WERI-Rb-1 (cell line): ENCODE measurements around the gene ATXN7L1.
A peak's percentile ranks its signal among the peaks of the same experiment; 100 is the strongest.

ENCODE experiments used
- DNase-seq: peaks from one replicate; pipeline ENCODE4 v3.0.0-alpha.2; 2020
- H3K27ac ChIP-seq: fragments of 250-450 bp; sonication (Bioruptor Pico); 2 replicates; pipeline ENCODE4 v1.5.1; 2020; ENCODE audit warnings: mild to moderate bottlenecking, moderate library complexity
- H3K27me3 ChIP-seq: fragments of 250-450 bp; sonication (Bioruptor Pico); 2 replicates; pipeline ENCODE4 v1.5.1; 2021; ENCODE audit warnings: mild to moderate bottlenecking, low read depth, moderate library complexity; ENCODE audit not compliant: insufficient read depth, severe bottlenecking
- H3K36me3 ChIP-seq: fragments of 250-450 bp; sonication (Bioruptor Pico); 2 replicates; pipeline ENCODE4 v1.5.1; 2020; ENCODE audit warnings: mild to moderate bottlenecking, moderate library complexity
- H3K4me3 ChIP-seq: 2 replicates; pipeline ENCODE4 v1.5.1; 2011; ENCODE audit warnings: low read depth, mild to moderate bottlenecking, control low read depth, low read length
- H3K9me3 ChIP-seq: fragments of 250-450 bp; sonication (Bioruptor Pico); 2 replicates; pipeline ENCODE4 v1.5.1; 2021; ENCODE audit warnings: mild to moderate bottlenecking, moderate library complexity; ENCODE audit not compliant: severe bottlenecking
- TF ChIP-seq, protein P1 (sequence below): IDR thresholded peaks from 2 replicates; pipeline ENCODE4 v1.5.1; 2011; ENCODE audit warnings: low read depth, mild to moderate bottlenecking, control low read depth, inconsistent platforms, low read length

ATXN7L1 gene

DNA sequence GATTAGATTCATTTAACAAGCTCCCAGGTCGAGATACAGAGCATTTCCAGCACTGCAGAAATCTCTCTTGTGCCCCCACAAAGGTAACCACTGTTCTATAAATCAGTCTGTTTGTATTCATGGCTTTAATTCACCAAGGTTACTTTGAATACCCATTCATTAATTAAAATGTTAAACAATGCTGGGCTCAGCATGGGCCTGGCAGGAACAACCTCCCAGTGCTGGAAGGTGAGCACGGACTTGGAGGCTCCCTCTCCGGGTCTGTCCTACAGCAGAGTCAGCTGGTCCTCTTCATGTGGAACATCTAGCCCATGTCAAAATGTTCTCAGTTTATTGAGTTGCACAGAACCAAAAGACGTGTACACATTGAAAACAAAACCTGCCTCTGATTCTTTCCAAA, 279.5 kb downstream of the ATXN7L1 start:
- Histone ChIP-seq H3K27me3 (no peaks in the 10 kb centered on the region), H3K9me3 (no peaks in the 10 kb centered on the region), H3K27ac (no peak overlapping the region), H3K36me3 (no peaks in the 10 kb centered on the region), H3K4me3 (no peak overlapping the region)
- DNase-seq = no peak
- TF ChIP-seq, protein P1, sequence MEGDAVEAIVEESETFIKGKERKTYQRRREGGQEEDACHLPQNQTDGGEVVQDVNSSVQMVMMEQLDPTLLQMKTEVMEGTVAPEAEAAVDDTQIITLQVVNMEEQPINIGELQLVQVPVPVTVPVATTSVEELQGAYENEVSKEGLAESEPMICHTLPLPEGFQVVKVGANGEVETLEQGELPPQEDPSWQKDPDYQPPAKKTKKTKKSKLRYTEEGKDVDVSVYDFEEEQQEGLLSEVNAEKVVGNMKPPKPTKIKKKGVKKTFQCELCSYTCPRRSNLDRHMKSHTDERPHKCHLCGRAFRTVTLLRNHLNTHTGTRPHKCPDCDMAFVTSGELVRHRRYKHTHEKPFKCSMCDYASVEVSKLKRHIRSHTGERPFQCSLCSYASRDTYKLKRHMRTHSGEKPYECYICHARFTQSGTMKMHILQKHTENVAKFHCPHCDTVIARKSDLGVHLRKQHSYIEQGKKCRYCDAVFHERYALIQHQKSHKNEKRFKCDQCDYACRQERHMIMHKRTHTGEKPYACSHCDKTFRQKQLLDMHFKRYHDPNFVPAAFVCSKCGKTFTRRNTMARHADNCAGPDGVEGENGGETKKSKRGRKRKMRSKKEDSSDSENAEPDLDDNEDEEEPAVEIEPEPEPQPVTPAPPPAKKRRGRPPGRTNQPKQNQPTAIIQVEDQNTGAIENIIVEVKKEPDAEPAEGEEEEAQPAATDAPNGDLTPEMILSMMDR = no peak

DNA sequence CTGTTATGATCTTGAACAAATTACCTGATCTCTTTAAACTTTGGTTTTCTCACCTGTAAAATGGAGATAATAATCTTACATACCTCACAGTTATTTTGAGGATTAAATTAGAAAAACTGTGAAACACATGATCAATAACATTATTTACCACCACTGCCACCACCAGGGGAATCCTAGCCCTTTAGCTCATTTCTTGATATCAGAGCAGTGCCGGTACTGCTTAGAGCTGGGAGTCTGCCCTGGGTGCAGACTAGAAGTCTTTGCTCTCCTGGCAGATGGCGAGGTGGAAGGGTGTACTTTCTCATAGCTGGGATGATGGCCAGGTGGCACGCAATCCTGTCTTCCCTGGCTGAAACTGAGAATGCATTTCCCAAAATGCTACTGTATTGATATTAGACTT, 282.4 kb downstream of the ATXN7L1 start:
- TF ChIP-seq, protein P1 = peak; percentile 20; the same call in 1 of the 2 replicates
- Histone ChIP-seq H3K36me3 (no peaks in the 10 kb centered on the region), H3K9me3 (no peaks in the 10 kb centered on the region), H3K27ac (no peak overlapping the region), H3K4me3 (no peak overlapping the region), H3K27me3 (no peaks in the 10 kb centered on the region)
- peak; percentile 68 for DNase-seq

DNA sequence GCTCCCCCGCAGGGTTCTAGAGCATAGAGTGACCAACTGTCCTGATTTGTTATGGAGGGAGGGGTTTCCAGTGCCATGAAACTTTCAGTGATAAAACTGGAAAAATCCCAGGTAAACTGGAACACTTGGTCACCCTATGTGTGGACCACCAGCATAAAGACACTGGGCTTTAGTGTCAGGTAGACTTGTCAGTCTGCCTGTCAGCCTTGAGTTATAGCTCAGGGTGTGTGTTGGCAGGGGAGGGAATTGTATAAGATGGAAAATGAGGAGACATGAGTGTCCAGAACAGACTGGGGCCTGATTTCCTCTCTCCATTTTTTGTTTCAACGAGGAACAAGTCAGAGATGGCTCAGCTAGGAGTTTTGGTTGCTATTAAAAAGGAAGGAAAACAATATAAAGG, 284.9 kb downstream of the ATXN7L1 start:
- H3K27ac ChIP-seq = no peak overlapping the region
- TF ChIP-seq, protein P1 = no peak

DNA sequence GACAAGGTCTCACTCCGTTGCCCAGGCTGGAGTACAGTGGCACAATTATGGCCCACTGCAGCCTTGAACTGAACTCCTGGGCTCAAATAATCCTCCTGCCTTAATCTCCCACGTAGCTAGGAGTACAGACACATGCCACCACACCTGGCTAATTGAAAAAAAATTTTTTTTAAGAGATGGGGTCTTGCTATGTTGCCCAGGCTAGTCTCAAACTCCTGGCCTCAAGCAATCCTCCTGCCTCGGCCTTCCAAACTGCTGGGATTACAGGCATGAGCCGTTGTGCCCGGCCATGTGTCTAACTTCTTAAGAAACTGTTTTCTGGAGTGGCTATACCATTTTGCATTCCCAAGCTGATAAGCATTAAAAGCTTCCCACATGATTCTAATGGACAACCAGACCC, 285.6 kb downstream of the ATXN7L1 start:
- Histone ChIP-seq H3K36me3 (no peaks in the 10 kb centered on the region), H3K9me3 (no peaks in the 10 kb centered on the region), H3K27me3 (no peaks in the 10 kb centered on the region), H3K27ac (no peak overlapping the region), H3K4me3 (no peak overlapping the region)
- TF ChIP-seq, protein P1 = no peak
- DNase-seq = no peak

More for the DNA sequence above, 284.9 kb downstream of the ATXN7L1 start:
- H3K36me3 ChIP-seq = no peaks in the 10 kb centered on the region
- no peaks in the 10 kb centered on the region for H3K27me3 ChIP-seq
- no peak for DNase-seq
- H3K4me3 ChIP-seq = no peak overlapping the region
- H3K9me3 ChIP-seq = no peaks in the 10 kb centered on the region

DNA sequence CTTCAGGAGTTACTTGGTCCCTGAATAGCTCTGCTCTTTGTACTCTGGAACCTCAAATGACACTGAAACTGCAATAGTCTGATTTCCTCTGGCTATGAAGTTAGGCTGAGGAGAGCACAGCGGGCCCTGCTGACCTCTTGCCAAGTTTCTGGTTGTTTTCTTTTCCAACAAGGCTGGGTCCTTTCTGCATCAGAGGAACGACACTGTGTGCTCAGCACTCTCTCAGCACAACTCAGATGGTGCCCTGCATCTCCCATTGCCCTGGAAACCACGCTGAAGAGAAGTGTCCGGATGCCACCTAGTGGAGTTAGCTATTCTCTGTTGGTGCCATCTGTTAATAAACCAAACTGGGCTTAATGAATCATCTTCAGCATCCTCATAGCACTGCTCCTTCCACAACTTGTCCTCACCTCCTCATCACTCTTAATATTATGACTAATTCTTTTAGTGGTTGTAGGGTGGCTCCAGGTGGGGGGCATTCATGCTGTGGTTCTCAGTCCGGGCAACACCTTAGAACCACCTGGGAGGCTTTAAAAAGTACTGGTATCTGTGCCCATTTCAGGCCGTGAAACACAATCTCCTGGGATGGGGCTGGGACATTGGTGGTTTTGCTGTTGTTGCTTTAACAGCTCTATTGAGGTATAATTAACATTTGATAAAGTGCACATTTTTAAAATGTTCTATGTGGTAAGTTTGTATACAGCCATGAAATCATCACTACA, 286.9 kb downstream of the ATXN7L1 start:
- H3K27me3 ChIP-seq = no peaks in the 10 kb centered on the region
- TF ChIP-seq, protein P1 = peak; percentile 83
- no peak overlapping the region for H3K4me3 ChIP-seq
- peak; percentile 68 for DNase-seq
- no peak overlapping the region for H3K27ac ChIP-seq
- no peaks in the 10 kb centered on the region for H3K9me3 ChIP-seq
- no peaks in the 10 kb centered on the region for H3K36me3 ChIP-seq
